Activated CD4-positive, alpha-beta T cell treated with anti-CD3 and anti-CD28 coated beads, Interleukin-2, amount 10 ng/mL, durations not matched to agents 7 days and 5 days (primary cell): ENCODE data around the gene PDLIM1. TPM values are rescaled to one million over a fixed set of nuclear protein-coding genes. Genes with fewer than 3 reads are reported as not detected.
A peak's percentile ranks its signal among the peaks of the same experiment; 100 is the strongest.

Experiments
- CTCF ChIA-PET: fragments of 350-600 bp; sonication (Branson Sonifier 250); formaldehyde crosslinking; loops from one replicate; lab custom pipeline; 2021; ENCODE audit warnings: antibody characterized with exemption; lab: Charles Lee
- POLR2A ChIA-PET: fragments of 350-600 bp; sonication (Branson Sonifier 250); formaldehyde crosslinking; loops from one replicate; lab custom pipeline; 2021; ENCODE audit warnings: antibody characterized with exemption; lab: Charles Lee
- DNase-seq: peaks from one replicate; pipeline ENCODE4 v3.0.0-alpha.2; 2020
- H3K27ac Mint-ChIP-seq: one replicate; pipeline ENCODE4 v1.8.0; 2021; ENCODE audit warnings: mild to moderate bottlenecking, moderate library complexity, mixed read lengths
- H3K27me3 Mint-ChIP-seq: one replicate; pipeline ENCODE4 v1.8.0; 2021; ENCODE audit warnings: mixed read lengths
- H3K36me3 Mint-ChIP-seq: one replicate; pipeline ENCODE4 v1.8.0; 2021; ENCODE audit warnings: low read depth, mixed read lengths
- H3K4me1 Mint-ChIP-seq: one replicate; pipeline ENCODE4 v1.8.0; 2021; ENCODE audit warnings: mixed read lengths
- H3K4me3 Mint-ChIP-seq: one replicate; pipeline ENCODE4 v1.8.0; 2021; ENCODE audit warnings: mild to moderate bottlenecking, moderate library complexity, mixed read lengths
- H3K9me3 Mint-ChIP-seq: one replicate; pipeline ENCODE4 v1.8.0; 2021; ENCODE audit warnings: mixed read lengths
- total RNA-seq, 2 experiments: library from RNA; stranded (reverse); gene quantifications; one replicate each; pipeline ENCODE4 v1.2.3, GENCODE V29; 2021

The PDLIM1 gene
- total RNA-seq, 2 experiments from 2014 or later: 17.4 to 19.6 TPM

DNA sequence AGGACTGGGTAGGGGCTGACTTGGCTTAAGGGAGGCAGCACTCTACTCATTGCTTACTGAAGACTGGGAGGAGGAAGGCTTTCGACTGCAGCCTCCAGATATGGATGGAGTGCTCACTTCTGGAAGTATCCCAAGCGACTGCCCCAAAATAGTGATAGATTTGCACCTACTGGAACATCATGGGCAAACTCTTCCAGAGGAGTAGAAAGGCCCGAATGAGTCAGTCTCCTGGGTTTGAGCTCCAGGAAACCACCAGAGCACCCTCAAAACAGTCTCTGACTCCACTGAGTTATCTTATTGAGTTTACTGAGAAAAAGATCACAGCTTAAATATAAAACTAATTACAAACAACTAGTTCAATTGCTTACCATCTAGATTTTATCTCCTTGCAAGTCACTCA lies 37.2 kb upstream of the PDLIM1 start:
- Mint-ChIP-seq H3K9me3 (no peaks in the 10 kb centered on the region), H3K36me3 (no peaks in the 10 kb centered on the region), H3K4me3 (no peak overlapping the region), H3K27ac (no peak overlapping the region), H3K27me3 (peaks cover 9% of the 10 kb centered on the region), H3K4me1 (no peaks in the 10 kb centered on the region)
- no peak for DNase-seq
- POLR2A ChIA-PET: no interaction called here
- CTCF ChIA-PET: interaction anchor here (1.0 kb wide), 2 partner anchors 8 to 10 kb away, joined by 3 to 4 read pairs; no protein-coding TSS in a partner anchor

DNA sequence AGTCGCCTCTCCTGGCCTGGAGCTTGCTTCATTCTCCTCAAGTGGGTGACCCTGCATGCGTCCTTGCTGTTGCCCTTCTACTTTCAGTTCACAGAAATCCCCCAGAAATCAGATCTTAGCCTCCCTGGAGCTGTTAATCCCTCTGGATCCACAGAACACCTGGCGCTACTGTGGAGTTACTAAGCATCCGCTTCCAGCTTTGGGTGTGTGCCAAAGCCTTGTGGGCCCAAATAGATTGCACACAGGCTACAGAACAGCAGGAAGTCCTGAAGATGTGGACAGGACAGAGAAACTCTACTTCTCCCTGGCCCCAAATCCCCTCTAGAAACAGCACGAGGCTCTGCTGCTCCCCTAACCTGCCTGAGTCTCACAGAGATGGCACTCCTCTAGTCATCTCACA lies 36.6 kb upstream of the PDLIM1 start:
- H3K27me3 Mint-ChIP-seq: peaks cover 9% of the 10 kb centered on the region
- CTCF ChIA-PET: interaction anchor here (1.0 kb wide), 1 partner anchor 9 kb away, joined by 4 read pairs; no protein-coding TSS in a partner anchor
- H3K27ac Mint-ChIP-seq: no peak overlapping the region
- POLR2A ChIA-PET: no interaction called here
- no peaks in the 10 kb centered on the region for H3K36me3 Mint-ChIP-seq
- no peak overlapping the region for H3K4me3 Mint-ChIP-seq
- H3K9me3 Mint-ChIP-seq: no peaks in the 10 kb centered on the region
- no peak for DNase-seq
- H3K4me1 Mint-ChIP-seq: no peaks in the 10 kb centered on the region

DNA sequence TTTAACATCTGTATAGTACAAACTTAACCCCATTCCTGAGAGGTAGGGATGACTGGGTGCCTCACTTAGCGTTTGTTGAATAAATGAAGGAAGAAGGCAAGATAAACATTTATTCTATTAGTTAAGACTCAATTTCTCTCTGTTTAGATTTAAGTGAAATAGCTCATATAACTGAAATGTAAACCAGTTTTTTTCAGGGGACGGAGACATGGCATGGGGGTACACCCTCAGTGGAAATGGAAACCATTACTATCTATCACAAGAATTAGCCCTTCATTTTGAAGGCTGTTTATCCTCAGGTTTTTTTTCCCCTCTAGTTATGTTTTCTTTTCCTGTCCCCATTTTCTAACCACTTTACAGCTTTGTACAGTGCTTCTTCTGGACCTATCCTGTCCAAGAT lies 35.6 kb upstream of the PDLIM1 start:
- Mint-ChIP-seq H3K4me3 (no peak overlapping the region), H3K4me1 (no peaks in the 10 kb centered on the region), H3K36me3 (no peaks in the 10 kb centered on the region), H3K27ac (no peak overlapping the region), H3K27me3 (peaks cover 9% of the 10 kb centered on the region), H3K9me3 (no peaks in the 10 kb centered on the region)
- DNase-seq: no peak
- POLR2A ChIA-PET: no interaction called here
- CTCF ChIA-PET: no interaction called here

DNA sequence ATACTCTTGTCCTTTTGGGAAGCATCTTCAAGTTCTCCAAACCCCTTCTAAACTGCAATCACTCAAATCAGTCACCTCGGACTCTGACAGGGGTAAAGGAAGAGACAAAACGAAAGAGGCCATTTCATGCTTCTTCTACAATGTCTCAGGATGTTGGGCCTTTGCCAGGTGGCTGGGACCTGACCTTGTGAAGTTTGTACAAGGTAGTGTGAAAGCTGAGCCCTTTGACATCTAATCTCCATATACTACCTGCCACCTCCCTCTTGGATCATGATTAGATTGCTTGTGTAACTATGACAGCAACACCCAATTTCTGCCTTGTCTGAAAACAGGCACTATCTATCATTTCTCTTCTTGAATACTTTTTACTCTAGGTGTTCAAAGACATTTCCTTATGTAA lies 35.1 kb upstream of the PDLIM1 start:
- Mint-ChIP-seq H3K27me3 (peaks cover 11% of the 10 kb centered on the region), H3K4me3 (no peak overlapping the region), H3K4me1 (no peaks in the 10 kb centered on the region), H3K9me3 (no peaks in the 10 kb centered on the region), H3K27ac (no peak overlapping the region), H3K36me3 (no peaks in the 10 kb centered on the region)
- CTCF ChIA-PET: no interaction called here
- POLR2A ChIA-PET: no interaction called here
- no peak for DNase-seq

DNA sequence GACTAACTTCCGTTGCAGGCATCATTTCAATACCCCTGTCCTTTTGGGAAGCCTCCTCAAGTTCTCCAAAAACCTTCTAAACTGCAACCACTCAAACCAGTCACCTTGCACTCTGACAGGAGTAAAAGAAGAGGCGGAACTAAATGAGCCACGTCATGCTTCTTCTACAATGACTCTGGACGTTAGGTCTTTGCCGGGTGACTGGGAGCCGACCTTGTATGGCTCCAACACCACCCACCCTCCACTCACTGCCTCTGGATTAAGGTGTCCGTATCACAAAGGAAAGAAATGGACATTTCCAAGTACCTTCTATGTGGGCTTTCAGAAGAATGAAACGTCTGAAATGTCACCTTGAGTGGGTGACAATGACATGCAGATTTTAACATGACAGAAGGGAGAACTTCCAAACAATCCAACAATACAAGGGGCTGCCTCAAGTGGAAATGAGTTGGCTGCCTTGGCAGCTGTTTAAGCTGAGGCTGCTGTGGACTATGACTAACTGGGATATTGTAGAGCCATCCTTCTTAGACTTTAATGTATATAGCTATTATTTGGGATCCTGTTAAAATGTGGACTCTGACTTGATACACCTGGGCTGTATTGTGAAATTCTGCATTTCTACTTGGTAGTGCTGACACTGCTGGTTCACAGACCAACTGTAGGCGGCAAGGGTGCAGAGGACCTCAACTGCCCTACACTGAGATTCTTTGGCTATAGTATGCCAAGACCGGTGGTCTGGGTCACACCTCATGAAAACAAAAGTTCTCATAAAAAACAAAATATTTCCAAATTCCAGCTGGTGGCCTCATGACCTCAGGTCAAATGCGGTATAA lies 33.8 kb upstream of the PDLIM1 start:
- Mint-ChIP-seq H3K36me3 (no peaks in the 10 kb centered on the region), H3K9me3 (no peaks in the 10 kb centered on the region), H3K27ac (no peak overlapping the region), H3K27me3 (peaks cover 8% of the 10 kb centered on the region), H3K4me3 (no peak overlapping the region), H3K4me1 (no peaks in the 10 kb centered on the region)
- ChIA-PET POLR2A (no interaction called here), CTCF (interaction anchor here (0.6 kb wide), 1 partner anchor 81 kb away, joined by 5 read pairs; no protein-coding TSS in a partner anchor)
- no peak for DNase-seq

DNA sequence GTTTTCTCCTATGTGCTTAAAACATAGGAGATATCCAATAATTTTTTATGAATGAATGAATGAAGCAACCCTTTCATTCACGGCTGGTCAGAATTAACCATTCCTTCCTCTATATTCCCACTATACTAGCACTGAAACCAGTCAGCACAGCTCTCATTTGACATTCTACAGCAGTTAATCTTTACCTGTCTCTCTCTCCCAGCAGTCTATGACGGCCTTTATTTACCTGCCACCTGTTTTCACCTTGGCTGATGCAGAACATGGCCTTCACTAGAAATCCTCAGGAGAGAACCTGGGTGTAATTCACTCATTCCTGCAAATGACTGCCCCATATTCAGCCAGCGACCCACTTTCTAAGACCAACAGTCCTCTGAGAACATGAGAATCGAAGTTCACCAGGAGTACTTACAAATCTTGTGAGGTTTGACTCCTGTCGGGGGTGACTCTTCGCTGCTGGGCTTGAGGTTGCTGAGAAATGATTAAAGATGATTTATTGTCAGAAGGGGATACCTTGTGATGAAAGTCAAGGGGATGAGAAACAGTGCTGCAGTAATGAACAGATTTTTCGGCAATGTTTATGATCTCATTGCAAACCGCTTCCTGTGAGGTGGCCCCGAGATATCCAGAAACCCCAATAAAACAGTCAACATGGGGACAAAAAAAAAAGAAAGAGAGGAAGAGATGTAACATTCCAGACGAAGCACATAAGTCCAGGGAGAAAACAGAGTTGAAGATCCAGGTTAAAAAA lies 30.9 kb upstream of the PDLIM1 start:
- H3K27ac Mint-ChIP-seq: no peak overlapping the region
- CTCF ChIA-PET: no interaction called here
- H3K36me3 Mint-ChIP-seq: no peaks in the 10 kb centered on the region
- peaks cover 6% of the 10 kb centered on the region for H3K27me3 Mint-ChIP-seq
- no peaks in the 10 kb centered on the region for H3K9me3 Mint-ChIP-seq
- H3K4me1 Mint-ChIP-seq: no peaks in the 10 kb centered on the region
- no peak for DNase-seq
- H3K4me3 Mint-ChIP-seq: no peak overlapping the region
- POLR2A ChIA-PET: no interaction called here

DNA sequence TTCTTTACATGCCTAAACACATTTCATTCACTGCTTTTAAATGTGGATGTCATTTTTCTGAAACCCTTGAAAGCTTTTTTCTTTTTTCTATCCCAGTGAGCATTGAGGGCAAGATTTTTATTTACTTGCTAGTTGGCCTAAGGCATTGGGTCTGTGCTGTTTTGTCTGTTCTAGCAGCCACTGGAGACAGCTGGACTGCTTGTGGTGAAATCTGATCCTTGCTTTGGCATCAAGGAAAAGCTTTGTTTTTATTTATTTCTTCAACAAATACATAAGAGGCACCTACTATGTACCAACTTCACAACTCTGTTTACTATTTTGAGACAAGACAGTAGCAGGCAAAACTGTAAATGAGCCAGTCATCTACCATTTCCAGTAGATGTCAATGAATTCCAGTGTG lies 28.4 kb upstream of the PDLIM1 start:
- Mint-ChIP-seq H3K4me3 (no peak overlapping the region), H3K9me3 (no peaks in the 10 kb centered on the region), H3K27ac (no peak overlapping the region), H3K36me3 (no peaks in the 10 kb centered on the region), H3K4me1 (no peaks in the 10 kb centered on the region), H3K27me3 (peaks cover 5% of the 10 kb centered on the region)
- ChIA-PET CTCF (interaction anchor here (1.2 kb wide), 1 partner anchor 37 kb away, joined by 3 read pairs; no protein-coding TSS in a partner anchor), POLR2A (no interaction called here)
- DNase-seq: no peak

DNA sequence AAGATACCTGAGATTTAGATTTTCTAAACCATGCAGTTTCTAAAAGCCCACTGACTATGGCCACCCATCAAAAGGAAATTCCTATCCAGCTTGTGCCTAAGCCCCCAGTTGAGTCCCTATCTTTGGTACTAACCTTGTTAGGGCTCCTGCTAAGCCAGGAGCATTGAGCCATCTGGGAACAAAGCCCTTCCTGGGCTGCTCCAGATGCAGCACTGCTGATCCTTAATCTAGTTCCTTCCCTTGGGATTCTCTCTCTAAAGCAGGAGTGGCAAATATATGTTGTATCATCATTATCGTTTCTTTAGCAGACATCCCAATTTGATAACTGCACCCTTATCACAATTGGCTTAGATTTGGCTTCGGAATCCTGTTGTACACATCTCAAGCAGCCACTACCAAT lies 24.7 kb upstream of the PDLIM1 start:
- CTCF ChIA-PET: no interaction called here
- Mint-ChIP-seq H3K27ac (no peak overlapping the region), H3K36me3 (no peaks in the 10 kb centered on the region), H3K27me3 (peaks cover 12% of the 10 kb centered on the region), H3K4me3 (no peak overlapping the region), H3K4me1 (peaks cover 4% of the 10 kb centered on the region), H3K9me3 (no peaks in the 10 kb centered on the region)
- POLR2A ChIA-PET: no interaction called here
- DNase-seq: no peak

DNA sequence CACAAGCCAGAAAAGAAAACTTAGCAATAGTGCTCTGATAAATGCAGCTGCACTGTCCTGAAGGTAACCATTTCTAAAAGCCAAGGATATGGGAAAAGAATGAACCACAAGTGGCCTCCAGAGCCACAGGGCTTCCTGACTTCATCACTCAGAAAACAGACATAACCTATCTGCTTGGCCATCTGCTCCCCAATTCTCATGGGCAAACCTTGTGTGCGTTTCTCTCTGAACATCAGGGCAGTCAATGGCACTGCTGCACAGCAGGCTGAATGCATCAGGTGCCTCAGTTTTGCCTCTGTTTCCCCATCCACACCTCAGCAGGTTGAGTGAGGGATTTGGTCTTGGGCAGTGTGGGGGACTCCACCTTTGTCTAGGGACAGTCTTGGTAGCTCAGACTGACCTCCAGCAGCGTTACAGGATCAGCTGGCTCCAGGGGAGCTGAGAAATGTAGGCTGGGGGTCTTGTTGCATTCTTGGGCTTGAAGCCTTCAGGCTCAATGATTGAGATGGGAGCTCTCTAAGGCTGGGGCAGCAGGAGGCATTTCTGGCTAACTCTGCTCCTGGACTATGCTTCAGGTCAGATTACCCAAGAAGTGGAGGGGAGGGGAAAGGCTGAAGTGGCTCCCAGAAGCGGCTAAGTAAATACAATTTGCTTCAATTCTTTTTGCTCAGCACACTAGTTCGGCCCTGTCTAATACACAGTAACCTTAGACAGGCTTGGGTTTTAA lies 23.6 kb upstream of the PDLIM1 start:
- Mint-ChIP-seq H3K4me1 (peaks cover 15% of the 10 kb centered on the region), H3K4me3 (no peak overlapping the region), H3K36me3 (peaks cover 4% of the 10 kb centered on the region), H3K9me3 (no peaks in the 10 kb centered on the region), H3K27ac (no peak overlapping the region), H3K27me3 (peaks cover 12% of the 10 kb centered on the region)
- ChIA-PET CTCF (no interaction called here), POLR2A (no interaction called here)
- DNase-seq: no peak

DNA sequence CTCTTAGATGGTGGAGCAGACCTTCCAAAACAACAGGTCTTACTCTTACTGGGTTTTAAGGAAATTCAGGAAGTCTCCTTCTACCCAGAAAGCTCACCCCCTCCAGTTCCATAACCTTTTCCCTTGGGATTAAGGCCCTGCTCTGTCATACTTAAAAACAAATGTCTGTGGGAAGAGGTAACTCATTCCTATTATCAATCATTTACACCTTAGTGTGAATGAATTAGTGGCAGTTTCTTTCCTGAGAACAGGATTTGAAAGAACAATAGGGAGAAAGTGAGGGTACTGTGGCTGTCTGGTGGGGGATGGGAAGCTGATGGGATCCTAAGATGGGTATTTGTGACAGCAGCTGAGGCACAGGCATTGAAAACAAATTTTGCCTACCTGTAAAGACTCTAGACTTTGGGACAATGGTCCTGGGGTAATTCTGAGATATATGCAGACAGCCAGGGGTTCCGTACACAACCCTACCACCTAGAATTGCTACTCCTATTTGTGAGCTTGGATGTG lies 22.2 kb upstream of the PDLIM1 start:
- no peak overlapping the region for H3K27ac Mint-ChIP-seq
- no peak for DNase-seq
- ChIA-PET POLR2A (no interaction called here), CTCF (interaction anchor here (1.0 to 1.1 kb wide), 2 partner anchors 66 to 70 kb away, joined by 3 read pairs; no protein-coding TSS in a partner anchor)
- peaks cover 12% of the 10 kb centered on the region for H3K27me3 Mint-ChIP-seq
- peaks cover 23% of the 10 kb centered on the region for H3K4me1 Mint-ChIP-seq
- H3K4me3 Mint-ChIP-seq: no peak overlapping the region
- no peaks in the 10 kb centered on the region for H3K9me3 Mint-ChIP-seq
- peaks cover 4% of the 10 kb centered on the region for H3K36me3 Mint-ChIP-seq

DNA sequence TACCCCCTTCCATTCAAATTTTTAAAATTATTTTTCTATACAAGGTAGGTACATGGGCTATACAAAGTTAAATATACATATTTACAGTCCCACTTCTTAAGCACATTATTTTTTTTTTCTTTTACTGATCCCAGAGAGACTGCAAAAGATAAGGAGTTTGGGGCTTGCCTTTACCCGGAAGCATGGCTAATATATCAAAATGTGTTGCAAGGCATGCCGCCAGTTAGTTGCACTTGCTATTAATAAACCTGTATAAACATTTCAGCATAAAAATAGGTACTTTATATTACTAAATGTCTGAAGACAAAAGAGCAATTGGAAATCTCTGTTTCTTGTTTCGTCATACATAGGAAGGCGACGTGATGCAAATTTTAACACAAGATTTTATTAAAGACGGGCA lies 21.5 kb upstream of the PDLIM1 start:
- H3K27ac Mint-ChIP-seq: no peak overlapping the region
- H3K27me3 Mint-ChIP-seq: peaks cover 13% of the 10 kb centered on the region
- ChIA-PET POLR2A (no interaction called here), CTCF (interaction anchor here (1.0 to 1.1 kb wide), 2 partner anchors 65 to 69 kb away, joined by 3 read pairs; no protein-coding TSS in a partner anchor)
- no peak for DNase-seq
- H3K4me1 Mint-ChIP-seq: peaks cover 23% of the 10 kb centered on the region
- H3K4me3 Mint-ChIP-seq: no peak overlapping the region
- no peaks in the 10 kb centered on the region for H3K9me3 Mint-ChIP-seq
- H3K36me3 Mint-ChIP-seq: peaks cover 4% of the 10 kb centered on the region

DNA sequence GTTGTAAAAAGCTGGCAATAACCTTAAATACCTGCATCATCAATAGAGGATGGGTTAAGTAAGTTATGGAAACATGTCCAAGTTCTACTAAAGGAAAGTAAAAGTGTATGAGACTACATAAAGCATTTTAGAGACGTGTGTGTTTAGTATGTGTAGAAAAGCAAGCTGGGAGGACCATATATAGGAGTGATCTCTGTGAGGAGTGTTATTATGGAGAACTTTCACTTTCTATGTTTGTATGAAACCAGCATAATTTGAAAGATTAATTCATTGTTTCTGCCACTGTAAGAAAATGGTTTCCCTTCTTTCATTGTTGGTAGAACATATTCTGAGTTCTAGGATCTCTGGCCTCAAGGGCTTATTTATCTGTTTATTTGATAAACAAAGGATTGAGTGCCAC lies 19.2 kb upstream of the PDLIM1 start:
- ChIA-PET CTCF (no interaction called here), POLR2A (no interaction called here)
- Mint-ChIP-seq H3K36me3 (peaks cover 4% of the 10 kb centered on the region), H3K4me3 (no peak overlapping the region), H3K9me3 (no peaks in the 10 kb centered on the region), H3K4me1 (peaks cover 23% of the 10 kb centered on the region), H3K27me3 (peaks cover 22% of the 10 kb centered on the region), H3K27ac (peak overlapping the region; percentile 86)
- no peak for DNase-seq
